MM.1S (cell line): ENCODE results near the gene ELN.

Experiments used
- DNase-seq: peaks from one replicate; pipeline ENCODE4 v3.0.0-alpha.2; 2015
- H2AFZ ChIP-seq: fragments of 300-600 bp; sonication (generic); 2 replicates; pipeline ENCODE4 v1.6.0; 2016; ENCODE audit warnings: antibody characterized with exemption, low read length
- H3F3A ChIP-seq: fragments of 300-600 bp; sonication (generic); 2 replicates; pipeline ENCODE4 v1.6.1; 2016; ENCODE audit warnings: mild to moderate bottlenecking, antibody characterized with exemption, low read length, moderate library complexity, mixed read lengths; ENCODE audit not compliant: insufficient read depth
- H3K27ac ChIP-seq: fragments of 300-600 bp; sonication (generic); 2 replicates; pipeline ENCODE4 v1.5.1; 2016; ENCODE audit warnings: mild to moderate bottlenecking, low read length
- H3K27me3 ChIP-seq: fragments of 300-600 bp; sonication (generic); replicated peaks from 2 replicates; pipeline ENCODE4 v1.6.0; 2016; ENCODE audit warnings: low read length; ENCODE audit not compliant: insufficient read depth
- H3K36me3 ChIP-seq: fragments of 300-600 bp; sonication (generic); replicated peaks from 2 replicates; pipeline ENCODE4 v1.6.1; 2016; ENCODE audit warnings: mild to moderate bottlenecking, low read length, mixed read lengths; ENCODE audit not compliant: insufficient read depth
- H3K4me1 ChIP-seq: fragments of 300-600 bp; sonication (generic); 2 replicates; pipeline ENCODE4 v1.6.1; 2016; ENCODE audit warnings: low read length, mixed read lengths
- H3K4me2 ChIP-seq: fragments of 300-600 bp; sonication (generic); 2 replicates; pipeline ENCODE4 v1.6.0; 2016; ENCODE audit warnings: low read depth, low read length
- H3K4me3 ChIP-seq: fragments of 300-600 bp; sonication (generic); 2 replicates; pipeline ENCODE4 v1.5.1; 2016; ENCODE audit warnings: low read length, mixed read lengths
- H3K79me2 ChIP-seq: fragments of 300-600 bp; sonication (generic); 2 replicates; pipeline ENCODE4 v1.6.1; 2016; ENCODE audit warnings: mixed run types, low read length, mixed read lengths
- H3K9ac ChIP-seq: fragments of 300-600 bp; sonication (generic); 2 replicates; pipeline ENCODE4 v1.6.1; 2016; ENCODE audit warnings: low read length, mixed read lengths
- H3K9me2 ChIP-seq: fragments of 300-600 bp; sonication (generic); replicated peaks from 2 replicates; pipeline ENCODE4 v1.6.1; 2016; ENCODE audit warnings: mild to moderate bottlenecking, low read length, mixed read lengths; ENCODE audit not compliant: insufficient read depth
- H3K9me3 ChIP-seq: fragments of 300-600 bp; sonication (generic); replicated peaks from 2 replicates; pipeline ENCODE4 v1.6.1; 2016; ENCODE audit warnings: mild to moderate bottlenecking, low read length, mixed read lengths; ENCODE audit not compliant: insufficient read depth
- H4K20me1 ChIP-seq: fragments of 300-600 bp; sonication (generic); 2 replicates; pipeline ENCODE4 v1.6.1; 2016; ENCODE audit warnings: mild to moderate bottlenecking, low read length, moderate library complexity, mixed read lengths; ENCODE audit not compliant: insufficient read depth
- EZH2 ChIP-seq: fragments of 300-600 bp; sonication (generic); optimal IDR thresholded peaks from 2 replicates; pipeline ENCODE3; 2017; ENCODE audit warnings: low read depth, mild to moderate bottlenecking, antibody characterized with exemption, low read length, mixed read lengths
- EZH2phosphoT487 ChIP-seq: fragments of 300-600 bp; sonication (generic); IDR thresholded peaks from 2 replicates; pipeline ENCODE4 v1.6.1; 2018; ENCODE audit warnings: antibody characterized with exemption, low read length
- TF ChIP-seq, protein P1 (sequence below): fragments of 300-600 bp; sonication (generic); IDR thresholded peaks from 2 replicates; pipeline ENCODE4 v1.5.1; 2016; ENCODE audit warnings: antibody characterized with exemption, low read length, mixed read lengths

The ELN gene

GRCh38 chr7:74063646-74064045, 35.7 kb downstream of the ELN start:
- peaks cover 14% of the 10 kb centered on the region for H3K27me3 ChIP-seq
- H3K79me2 ChIP-seq, result no peaks in the 10 kb centered on the region
- H3F3A ChIP-seq, result no peaks in the 10 kb centered on the region
- H3K4me3 ChIP-seq, result no peak overlapping the region
- H3K9me3 ChIP-seq, result no peaks in the 10 kb centered on the region
- no peak overlapping the region for H3K27ac ChIP-seq
- no peaks in the 10 kb centered on the region for H3K9me2 ChIP-seq
- DNase-seq, result no peak
- H2AFZ ChIP-seq, result no peak overlapping the region
- H4K20me1 ChIP-seq, result no peaks in the 10 kb centered on the region
- no peak overlapping the region for H3K4me2 ChIP-seq
- H3K36me3 ChIP-seq, result no peaks in the 10 kb centered on the region
- no peaks in the 10 kb centered on the region for H3K4me1 ChIP-seq
- TF ChIP-seq, protein P1, sequence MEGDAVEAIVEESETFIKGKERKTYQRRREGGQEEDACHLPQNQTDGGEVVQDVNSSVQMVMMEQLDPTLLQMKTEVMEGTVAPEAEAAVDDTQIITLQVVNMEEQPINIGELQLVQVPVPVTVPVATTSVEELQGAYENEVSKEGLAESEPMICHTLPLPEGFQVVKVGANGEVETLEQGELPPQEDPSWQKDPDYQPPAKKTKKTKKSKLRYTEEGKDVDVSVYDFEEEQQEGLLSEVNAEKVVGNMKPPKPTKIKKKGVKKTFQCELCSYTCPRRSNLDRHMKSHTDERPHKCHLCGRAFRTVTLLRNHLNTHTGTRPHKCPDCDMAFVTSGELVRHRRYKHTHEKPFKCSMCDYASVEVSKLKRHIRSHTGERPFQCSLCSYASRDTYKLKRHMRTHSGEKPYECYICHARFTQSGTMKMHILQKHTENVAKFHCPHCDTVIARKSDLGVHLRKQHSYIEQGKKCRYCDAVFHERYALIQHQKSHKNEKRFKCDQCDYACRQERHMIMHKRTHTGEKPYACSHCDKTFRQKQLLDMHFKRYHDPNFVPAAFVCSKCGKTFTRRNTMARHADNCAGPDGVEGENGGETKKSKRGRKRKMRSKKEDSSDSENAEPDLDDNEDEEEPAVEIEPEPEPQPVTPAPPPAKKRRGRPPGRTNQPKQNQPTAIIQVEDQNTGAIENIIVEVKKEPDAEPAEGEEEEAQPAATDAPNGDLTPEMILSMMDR, result no peak
- no peak for TF ChIP-seq EZH2phosphoT487
- TF ChIP-seq EZH2, result no peak
- no peak overlapping the region for H3K9ac ChIP-seq

DNA sequence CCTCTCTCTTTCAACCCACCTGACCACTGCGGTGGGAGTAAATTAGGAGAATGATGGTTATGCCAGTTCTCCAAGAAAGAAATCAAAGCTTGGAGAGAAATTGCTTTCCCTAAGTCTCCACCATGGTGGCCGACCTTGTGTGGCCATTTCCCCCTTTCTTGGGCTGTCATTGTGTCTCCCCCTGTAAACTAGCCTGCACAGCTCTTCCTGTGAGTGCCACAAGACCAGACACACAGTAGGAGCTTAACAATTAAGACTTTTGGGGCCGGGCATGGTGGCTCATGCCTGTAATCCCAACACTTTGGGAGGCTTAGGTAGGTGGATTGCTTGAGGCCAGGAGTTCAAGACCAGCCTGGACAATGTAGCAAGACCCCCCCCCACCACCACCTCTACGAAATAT, 36.7 kb downstream of the ELN start:
- Histone ChIP-seq H3K9me3 (no peaks in the 10 kb centered on the region), H3K4me3 (no peak overlapping the region), H3K9me2 (no peaks in the 10 kb centered on the region), H3K9ac (no peak overlapping the region), H3K27ac (no peak overlapping the region), H3K36me3 (no peaks in the 10 kb centered on the region), H4K20me1 (no peaks in the 10 kb centered on the region), H3K27me3 (peaks cover 7% of the 10 kb centered on the region; the same call in 1 of the 2 replicates), H3K4me1 (no peaks in the 10 kb centered on the region), H3K79me2 (no peaks in the 10 kb centered on the region), H3F3A (no peaks in the 10 kb centered on the region), H3K4me2 (no peak overlapping the region), H2AFZ (no peak overlapping the region)
- DNase-seq, result no peak
- TF ChIP-seq EZH2phosphoT487 (no peak), EZH2 (no peak)
- TF ChIP-seq, protein P1, result no peak

- no peaks in the 10 kb centered on the region for H4K20me1 ChIP-seq
- H3K4me1 ChIP-seq, result no peaks in the 10 kb centered on the region
- no peak overlapping the region for H3K9ac ChIP-seq
- no peak for DNase-seq
- no peaks in the 10 kb centered on the region for H3K27me3 ChIP-seq
- no peak overlapping the region for H2AFZ ChIP-seq
- H3K4me2 ChIP-seq, result no peak overlapping the region
- H3K36me3 ChIP-seq, result no peaks in the 10 kb centered on the region
- H3K9me2 ChIP-seq, result no peaks in the 10 kb centered on the region
- H3K4me3 ChIP-seq, result no peak overlapping the region
- no peaks in the 10 kb centered on the region for H3F3A ChIP-seq
- no peaks in the 10 kb centered on the region for H3K9me3 ChIP-seq
- TF ChIP-seq EZH2 (no peak), EZH2phosphoT487 (no peak)
- TF ChIP-seq, protein P1, result no peak
- H3K27ac ChIP-seq, result no peak overlapping the region
- no peaks in the 10 kb centered on the region for H3K79me2 ChIP-seq
Observed at GRCh38 chr7:74066626-74067025, 38.7 kb downstream of the ELN start.
